Measurements from ENCODE around the gene YIPF2.

GRCh38 chr19:10916602-10917001 lies 11.8 kb downstream of the YIPF2 start:
- TF ChIP-seq CTCF (IDR thresholded peaks at IDR 0.05) (no peak), POLR2AphosphoS5 (IDR thresholded peaks at IDR 0.05; ENCODE audit: low read depth, low read length) (no peak)

Data from Panc1 (cell line).